ENCODE data around the gene LRFN2. TPM values are rescaled to one million over a fixed set of nuclear protein-coding genes. Genes with fewer than 3 reads are reported as not detected.

LRFN2 gene
- total RNA-seq, 1 donor from 2014 or later = 20.6 TPM

DNA sequence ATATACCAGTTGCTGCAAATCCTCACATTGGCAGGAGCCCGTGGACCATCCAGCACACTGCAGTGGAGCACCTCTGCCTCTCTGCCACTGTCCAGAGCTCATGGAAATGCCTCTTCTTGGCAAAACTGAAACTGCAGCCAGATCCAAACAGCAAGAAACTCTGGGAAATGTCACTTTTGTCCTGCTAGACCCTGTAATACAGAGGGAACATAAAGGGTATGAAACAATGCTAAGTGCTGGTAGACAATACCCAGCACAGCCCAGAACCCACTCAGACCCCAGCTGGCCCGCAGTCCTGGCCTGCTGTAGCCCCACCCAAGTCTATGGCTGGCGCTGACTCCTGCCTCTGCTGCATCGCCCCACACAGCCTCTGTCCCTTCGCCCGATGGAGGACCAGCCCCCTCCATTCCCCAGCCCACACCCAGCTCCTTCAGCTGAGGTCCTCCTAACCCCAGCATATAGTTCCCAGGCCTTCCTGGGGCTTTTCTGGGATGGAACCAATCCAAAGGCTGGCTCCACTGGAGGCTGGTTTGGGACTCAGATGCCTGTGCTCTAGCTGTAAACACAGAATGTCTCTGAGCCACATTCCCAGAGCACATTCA lies 242.5 kb downstream of the LRFN2 start:
- no peak for DNase-seq

GRCh38 chr6:40343877-40344565 lies 243.1 kb downstream of the LRFN2 start:
- DNase-seq = no peak

DNA sequence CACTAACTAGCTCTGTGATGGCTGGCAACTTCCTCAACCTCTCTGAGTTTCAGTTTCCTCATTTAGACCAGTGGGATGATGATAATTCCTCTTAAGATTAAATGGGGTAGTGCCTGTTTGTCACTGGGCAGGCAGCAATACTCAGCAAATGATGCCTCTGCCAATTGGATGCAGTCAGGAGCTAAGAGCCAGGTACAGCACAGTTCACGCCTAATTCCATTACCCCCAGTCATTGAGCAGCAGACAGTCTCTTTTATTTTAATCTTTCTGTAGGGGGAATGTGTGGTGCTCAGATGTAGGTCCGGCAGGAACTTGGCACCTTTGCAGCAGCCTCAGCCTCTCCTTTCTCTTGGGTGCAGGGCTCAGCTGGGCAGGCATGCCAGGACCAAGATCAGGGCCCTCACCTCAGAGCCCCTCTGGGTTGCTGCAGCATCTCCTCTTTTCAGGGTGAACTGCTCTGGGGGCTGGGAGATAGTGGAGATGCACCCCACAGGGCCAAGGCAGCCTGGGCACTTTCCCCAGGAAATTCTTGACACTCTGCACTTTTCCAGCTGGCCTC lies 243.8 kb downstream of the LRFN2 start:
- no peak for DNase-seq

GRCh38 chr6:40342723-40343122 lies 244.4 kb downstream of the LRFN2 start:
- DNase-seq = no peak

DNA sequence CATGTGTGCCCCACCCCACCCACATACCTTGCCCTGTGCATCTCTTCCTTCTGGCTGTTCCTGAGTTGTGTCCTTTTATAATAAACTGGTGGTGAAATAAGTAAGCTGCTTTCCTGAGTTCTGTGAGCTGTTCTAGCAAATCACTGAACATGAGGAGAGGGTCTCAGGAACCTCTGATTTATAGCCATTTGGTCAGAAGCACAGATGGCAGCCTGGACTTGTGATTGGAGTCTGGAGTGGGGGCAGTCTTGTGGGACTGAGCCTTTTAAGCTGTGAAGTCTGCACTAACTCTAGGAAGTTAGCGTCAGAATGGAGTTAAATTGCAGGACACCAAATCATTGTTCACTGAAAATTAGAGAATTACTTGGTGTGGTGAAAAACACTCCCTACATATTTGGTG lies 245.4 kb downstream of the LRFN2 start:
- DNase-seq = no peak

Small RNA genes lying within 50 kb of the gene (small RNA-seq; reads per million reads assigned to genes)
- gene RNU6-250P = not detected
